OCI-LY3 (cell line): ENCODE measurements around the gene ESR1.
"Not testable (repeated sequence)": the region's sequence is repeated elsewhere in the genome, so short reads cannot be mapped to it uniquely, and the experiment has no call there.

ENCODE experiments used
- H2AFZ ChIP-seq: fragments of 200-600, 300-600 bp; shearing (Covaris generic); 2 replicates; pipeline ENCODE4 v1.6.0; 2014; ENCODE audit warnings: antibody characterized with exemption, low read depth, low read length
- H3K27ac ChIP-seq: fragments of 200-600, 300-600 bp; sonication (generic); 2 replicates; pipeline ENCODE4 v1.5.1; 2014; ENCODE audit warnings: mild to moderate bottlenecking, low read length, moderate library complexity, mixed read lengths
- H3K27me3 ChIP-seq: fragments of 200-600, 300-600 bp; sonication (generic); 2 replicates; pipeline ENCODE4 v1.6.1; 2014; ENCODE audit warnings: low read depth, low read length, mixed read lengths
- H3K36me3 ChIP-seq: fragments of 200-600, 300-600 bp; sonication (generic); replicated peaks from 2 replicates; pipeline ENCODE3; 2014; ENCODE audit warnings: low read depth, low read length, mixed read lengths
- H3K4me1 ChIP-seq: fragments of 300-600, 200-600 bp; sonication (generic); 2 replicates; pipeline ENCODE4 v1.6.1; 2014; ENCODE audit warnings: low read length, mixed read lengths
- H3K4me2 ChIP-seq: fragments of 200-600, 300-600 bp; sonication (generic); 2 replicates; pipeline ENCODE4 v1.6.1; 2014; ENCODE audit warnings: low read length, mixed read lengths
- H3K4me3 ChIP-seq: fragments of 300-600, 200-600 bp; sonication (generic); 2 replicates; pipeline ENCODE4 v1.5.1; 2014; ENCODE audit warnings: antibody characterized with exemption, mild to moderate bottlenecking, low read length, moderate library complexity
- H3K79me2 ChIP-seq: fragments of 300-600, 200-600 bp; shearing (Covaris generic); 2 replicates; pipeline ENCODE4 v1.6.1; 2014; ENCODE audit warnings: mild to moderate bottlenecking, low read length, mixed read lengths
- H3K9ac ChIP-seq: fragments of 300-600, 200-600 bp; shearing (Covaris generic); 2 replicates; pipeline ENCODE4 v1.6.0; 2014; ENCODE audit warnings: mild to moderate bottlenecking, low read length, moderate library complexity
- H3K9me3 ChIP-seq: fragments of 200-600, 300-600 bp; shearing (Covaris generic); 2 replicates; pipeline ENCODE4 v1.6.1; 2014; ENCODE audit warnings: low read length, mixed read lengths; ENCODE audit not compliant: insufficient read depth
- H4K20me1 ChIP-seq: fragments of 200-600, 300-600 bp; sonication (generic); 2 replicates; pipeline ENCODE4 v1.6.1; 2016; ENCODE audit warnings: low read length, mixed read lengths; ENCODE audit not compliant: insufficient read depth
- EZH2phosphoT487 ChIP-seq: fragments of 200-600 bp; shearing (Covaris generic); IDR thresholded peaks from 2 replicates; pipeline ENCODE4 v1.6.1; 2018; ENCODE audit warnings: antibody characterized with exemption, mixed run types, low read depth
- TF ChIP-seq, protein P1 (sequence below): fragments of 200-600, 300-600 bp; sonication (generic); IDR thresholded peaks from 2 replicates; pipeline ENCODE4 v1.5.1; 2014; ENCODE audit warnings: antibody characterized with exemption, low read length, low read depth

Gene ESR1

DNA sequence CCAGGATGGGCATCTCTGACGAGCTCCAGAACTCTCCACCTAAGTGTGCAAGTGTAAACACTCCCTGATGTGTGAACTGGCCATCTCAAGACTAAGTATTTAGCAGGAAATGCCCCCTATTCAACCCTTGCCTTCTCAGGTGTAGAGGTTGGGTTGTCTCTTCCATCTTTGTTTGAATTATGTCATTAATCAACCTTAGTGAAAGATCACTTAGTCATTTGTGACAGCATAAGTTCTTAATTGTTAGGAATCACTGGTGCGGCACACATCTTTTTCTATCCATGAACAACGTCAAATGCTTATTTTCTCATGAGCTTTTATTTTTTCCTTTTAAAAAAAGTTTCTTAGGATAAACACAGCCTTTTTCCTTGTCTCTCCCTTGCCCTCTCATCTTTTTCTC is 151.6 kb downstream of the ESR1 start:
- Histone ChIP-seq H3K36me3 (no peaks in the 10 kb centered on the region), H3K4me2 (no peak overlapping the region), H2AFZ (no peak overlapping the region), H3K4me3 (no peak overlapping the region), H3K4me1 (no peaks in the 10 kb centered on the region), H4K20me1 (no peaks in the 10 kb centered on the region), H3K27ac (no peak overlapping the region), H3K9ac (no peak overlapping the region), H3K79me2 (no peaks in the 10 kb centered on the region), H3K27me3 (no peaks in the 10 kb centered on the region), H3K9me3 (no peaks in the 10 kb centered on the region)
- TF ChIP-seq, protein P1, sequence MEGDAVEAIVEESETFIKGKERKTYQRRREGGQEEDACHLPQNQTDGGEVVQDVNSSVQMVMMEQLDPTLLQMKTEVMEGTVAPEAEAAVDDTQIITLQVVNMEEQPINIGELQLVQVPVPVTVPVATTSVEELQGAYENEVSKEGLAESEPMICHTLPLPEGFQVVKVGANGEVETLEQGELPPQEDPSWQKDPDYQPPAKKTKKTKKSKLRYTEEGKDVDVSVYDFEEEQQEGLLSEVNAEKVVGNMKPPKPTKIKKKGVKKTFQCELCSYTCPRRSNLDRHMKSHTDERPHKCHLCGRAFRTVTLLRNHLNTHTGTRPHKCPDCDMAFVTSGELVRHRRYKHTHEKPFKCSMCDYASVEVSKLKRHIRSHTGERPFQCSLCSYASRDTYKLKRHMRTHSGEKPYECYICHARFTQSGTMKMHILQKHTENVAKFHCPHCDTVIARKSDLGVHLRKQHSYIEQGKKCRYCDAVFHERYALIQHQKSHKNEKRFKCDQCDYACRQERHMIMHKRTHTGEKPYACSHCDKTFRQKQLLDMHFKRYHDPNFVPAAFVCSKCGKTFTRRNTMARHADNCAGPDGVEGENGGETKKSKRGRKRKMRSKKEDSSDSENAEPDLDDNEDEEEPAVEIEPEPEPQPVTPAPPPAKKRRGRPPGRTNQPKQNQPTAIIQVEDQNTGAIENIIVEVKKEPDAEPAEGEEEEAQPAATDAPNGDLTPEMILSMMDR, result no peak
- TF ChIP-seq EZH2phosphoT487, result no peak

DNA sequence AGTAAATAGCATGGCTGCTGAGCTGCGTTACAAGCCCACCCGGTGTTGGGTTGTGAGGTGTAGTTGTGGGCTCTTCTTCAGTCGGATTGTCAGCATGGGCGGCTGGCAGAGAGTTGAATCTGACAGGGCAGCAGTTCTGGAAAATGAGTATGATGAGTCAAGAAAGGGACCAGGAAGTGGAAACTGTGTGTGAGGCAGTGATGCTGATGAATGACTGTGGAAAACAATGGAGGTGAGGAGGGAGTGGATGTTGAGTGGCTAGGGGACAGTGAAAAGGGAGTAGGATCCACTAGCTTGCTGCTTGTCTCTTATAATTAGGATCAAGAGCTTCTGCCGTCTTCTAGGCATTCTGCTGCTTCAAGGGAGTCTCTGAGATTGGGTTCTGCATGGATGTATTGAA is 154.3 kb downstream of the ESR1 start:
- Histone ChIP-seq H3K9me3 (no peaks in the 10 kb centered on the region), H3K4me2 (no peak overlapping the region), H3K4me1 (no peaks in the 10 kb centered on the region), H3K4me3 (no peak overlapping the region), H3K9ac (no peak overlapping the region), H4K20me1 (no peaks in the 10 kb centered on the region), H3K79me2 (no peaks in the 10 kb centered on the region), H3K36me3 (no peaks in the 10 kb centered on the region), H2AFZ (no peak overlapping the region), H3K27ac (no peak overlapping the region), H3K27me3 (no peaks in the 10 kb centered on the region)
- TF ChIP-seq, protein P1, result no peak
- no peak for TF ChIP-seq EZH2phosphoT487

DNA sequence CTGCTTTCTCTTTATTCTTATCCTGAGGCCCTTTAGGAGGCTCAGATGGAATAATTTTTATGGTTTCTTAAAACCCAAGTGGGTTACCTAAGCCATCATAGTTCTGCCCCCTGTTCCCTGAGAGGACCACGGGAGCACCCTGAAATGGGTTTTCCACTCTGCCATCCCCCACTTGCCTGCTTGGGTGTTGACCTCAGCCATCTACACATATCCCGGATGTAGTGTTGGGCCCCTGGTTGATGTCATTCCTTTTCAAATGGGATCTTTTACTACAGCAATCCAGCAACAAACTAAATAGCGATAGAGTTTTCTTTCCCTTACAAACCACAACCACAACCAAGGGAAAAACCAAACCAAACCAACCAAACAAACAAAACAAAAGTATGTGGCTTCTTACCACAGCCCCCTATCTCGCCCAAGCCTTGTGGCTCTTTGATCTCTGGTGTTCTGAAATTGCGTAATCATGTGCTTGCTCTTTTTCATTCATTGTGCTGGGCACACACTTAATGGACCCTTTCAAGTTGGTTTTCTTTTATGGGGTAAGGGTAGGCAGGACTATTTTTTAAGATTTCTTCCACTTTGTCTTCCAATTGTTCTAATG is 154.9 kb downstream of the ESR1 start:
- Histone ChIP-seq H3K4me2 (no peak overlapping the region), H3K9me3 (no peaks in the 10 kb centered on the region)

DNA sequence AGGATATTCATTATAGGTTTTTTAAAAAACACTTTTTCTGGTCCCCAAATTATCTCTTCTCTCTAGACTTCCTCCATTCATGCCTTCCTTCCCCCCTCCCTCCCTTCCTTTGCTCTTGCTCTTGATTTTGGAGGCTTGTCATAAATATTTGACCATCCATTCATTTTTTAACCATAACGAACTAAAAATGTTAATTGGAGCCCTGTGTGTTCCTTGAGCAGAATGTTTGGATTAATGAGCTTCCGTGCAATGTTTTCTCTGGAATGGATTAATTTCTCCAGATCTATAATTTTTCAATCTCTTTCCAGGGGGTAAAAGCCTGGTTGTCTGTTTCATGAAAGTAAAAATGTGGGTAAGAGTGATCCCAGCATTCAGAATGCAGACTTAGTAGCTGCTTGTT is 155.5 kb downstream of the ESR1 start:
- H3K4me3 ChIP-seq, result no peak overlapping the region
- no peaks in the 10 kb centered on the region for H3K36me3 ChIP-seq
- TF ChIP-seq EZH2phosphoT487, result no peak
- TF ChIP-seq, protein P1, result no peak
- no peak overlapping the region for H3K27ac ChIP-seq
- H3K4me2 ChIP-seq, result no peak overlapping the region
- no peak overlapping the region for H2AFZ ChIP-seq
- H3K9ac ChIP-seq, result no peak overlapping the region
- H3K4me1 ChIP-seq, result no peaks in the 10 kb centered on the region
- no peaks in the 10 kb centered on the region for H3K27me3 ChIP-seq
- H4K20me1 ChIP-seq, result no peaks in the 10 kb centered on the region
- no peaks in the 10 kb centered on the region for H3K79me2 ChIP-seq
- no peaks in the 10 kb centered on the region for H3K9me3 ChIP-seq

More for the DNA sequence above, 154.9 kb downstream of the ESR1 start:
- Histone ChIP-seq H4K20me1 (no peaks in the 10 kb centered on the region), H3K36me3 (no peaks in the 10 kb centered on the region), H3K4me1 (no peaks in the 10 kb centered on the region), H3K79me2 (no peaks in the 10 kb centered on the region), H3K9ac (no peak overlapping the region), H3K4me3 (no peak overlapping the region), H3K27ac (no peak overlapping the region), H2AFZ (no peak overlapping the region), H3K27me3 (no peaks in the 10 kb centered on the region)
- TF ChIP-seq, protein P1, result no peak
- TF ChIP-seq EZH2phosphoT487, result no peak

DNA sequence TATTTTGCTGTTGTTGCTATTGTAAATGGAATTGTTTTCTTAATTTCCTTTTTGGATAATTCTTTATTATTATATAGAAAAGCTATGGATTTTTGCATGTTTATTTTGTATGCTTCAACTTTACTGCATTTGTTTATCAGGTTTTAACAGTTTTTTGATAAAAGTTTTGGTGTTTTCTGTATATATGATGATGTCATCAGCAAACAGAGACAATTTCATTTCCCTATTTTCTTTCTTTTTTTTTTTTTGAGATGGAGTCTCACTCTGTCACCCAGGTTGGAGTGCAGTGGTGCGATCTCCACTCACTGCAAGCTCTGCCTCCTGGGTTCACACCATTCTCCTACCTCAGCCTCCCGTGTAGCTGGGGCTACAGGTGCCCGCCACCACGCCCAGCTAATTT is 156.9 kb downstream of the ESR1 start:
- not testable (repeated sequence) for H3K27me3 ChIP-seq, H3K4me1 ChIP-seq, H2AFZ ChIP-seq, H3K79me2 ChIP-seq, H4K20me1 ChIP-seq, H3K4me2 ChIP-seq, H3K9me3 ChIP-seq, H3K27ac ChIP-seq, H3K9ac ChIP-seq, H3K4me3 ChIP-seq, H3K36me3 ChIP-seq
